Naive thymus-derived CD4-positive, alpha-beta T cell (primary cell): Measurements from ENCODE around the gene MAP3K15. TPM values are rescaled to one million over a fixed set of nuclear protein-coding genes. Genes with fewer than 3 reads are reported as not detected.

Source experiments
- ATAC-seq: fragments of 150-1000 bp; cut with Tn5 transposase; 2 replicates; pipeline ENCODE4 v1.10.0; 2021; ENCODE audit warnings: mild to moderate bottlenecking, moderate library complexity
- CTCF ChIA-PET: fragments of 350-600 bp; sonication (Branson Sonifier 250); formaldehyde crosslinking; loops from one replicate; lab custom pipeline; 2021; ENCODE audit warnings: antibody characterized with exemption; lab: Charles Lee
- POLR2A ChIA-PET: fragments of 350-600 bp; sonication (Branson Sonifier 250); formaldehyde crosslinking; loops from one replicate; lab custom pipeline; 2021; ENCODE audit warnings: antibody characterized with exemption, inconsistent platforms; lab: Charles Lee
- DNase-seq, 9 donors: peaks; one replicate each; pipeline versions ENCODE4 v3.0.0 to v3.0.0-alpha.2; 2020 to 2022; ENCODE audit warnings: mixed read lengths in 1 of 9
- H3K27ac ChIP-seq: one replicate; pipeline ENCODE4 v1.7.0; 2013; ENCODE audit warnings: mild to moderate bottlenecking, low read depth, low read length, moderate library complexity
- H3K27me3 ChIP-seq, 2 donors: one replicate each; pipeline ENCODE4 v1.7.0; 2013; ENCODE audit warnings: low read length in 2 of 2, mild to moderate bottlenecking in 2 of 2, moderate library complexity in 2 of 2; ENCODE audit not compliant: control insufficient read depth in 2 of 2, insufficient read depth in 2 of 2
- H3K36me3 ChIP-seq, 3 experiments: 1 replicate in 2 of 3; 2 replicates in 1 of 3; pipeline ENCODE4 v1.7.0; 2013; ENCODE audit warnings: low read length in 3 of 3, mild to moderate bottlenecking in 3 of 3, moderate library complexity in 1 of 3; ENCODE audit not compliant: insufficient read depth in 3 of 3, control insufficient read depth in 2 of 3
- H3K4me1 ChIP-seq, 2 donors: one replicate each; pipeline ENCODE4 v1.7.0; 2013; ENCODE audit warnings: low read length in 2 of 2, mild to moderate bottlenecking in 2 of 2, moderate library complexity in 1 of 2; ENCODE audit not compliant: control insufficient read depth in 2 of 2, insufficient read depth in 2 of 2
- H3K4me3 ChIP-seq: 2 replicates; pipeline ENCODE4 v1.7.0; 2013; ENCODE audit warnings: mild to moderate bottlenecking, low read length
- H3K9me3 ChIP-seq, 3 experiments: 1 replicate in 2 of 3; 2 replicates in 1 of 3; pipeline ENCODE4 v1.7.0; 2013; ENCODE audit warnings: low read length in 3 of 3; ENCODE audit not compliant: control insufficient read depth in 2 of 3
- H3K27ac Mint-ChIP-seq, 9 donors: one replicate each; pipeline ENCODE4 v1.8.0; 2020 to 2022; ENCODE audit warnings: mixed read lengths in 9 of 9, mild to moderate bottlenecking in 8 of 9, moderate library complexity in 5 of 9, inconsistent platforms in 2 of 9
- H3K27me3 Mint-ChIP-seq, 5 donors: one replicate each; pipeline ENCODE4 v1.8.0; 2021 to 2022; ENCODE audit warnings: mixed read lengths in 5 of 5, mild to moderate bottlenecking in 1 of 5
- H3K36me3 Mint-ChIP-seq, 5 donors: one replicate each; pipeline ENCODE4 v1.8.0; 2020 to 2022; ENCODE audit warnings: mixed read lengths in 5 of 5, mild to moderate bottlenecking in 3 of 5, inconsistent platforms in 1 of 5
- H3K4me1 Mint-ChIP-seq, 7 donors: one replicate each; pipeline ENCODE4 v1.8.0; 2020 to 2022; ENCODE audit warnings: mixed read lengths in 7 of 7, mild to moderate bottlenecking in 3 of 7, inconsistent platforms in 1 of 7
- H3K4me3 Mint-ChIP-seq, 10 donors: one replicate each; pipeline ENCODE4 v1.8.0; 2020 to 2022; ENCODE audit warnings: mild to moderate bottlenecking in 10 of 10, mixed read lengths in 10 of 10, moderate library complexity in 6 of 10, inconsistent platforms in 2 of 10
- H3K9me3 Mint-ChIP-seq, 11 donors: one replicate each; pipeline ENCODE4 v1.8.0; 2020 to 2022; ENCODE audit warnings: mixed read lengths in 11 of 11, mild to moderate bottlenecking in 4 of 11, inconsistent platforms in 1 of 11, moderate library complexity in 1 of 11
- intact Hi-C, 2 donors: fragments of 100-400 bp; cut with micrococcal nuclease; formaldehyde crosslinking; loops; one replicate each; pipeline ENCODE4 v1.15.1; 2023
- polyA plus RNA-seq, 2 donors: library from polyadenylated mRNA; unstranded; fragments of 300-500 nt; fragmentation: Illumina TruSeq; gene quantifications; one replicate each; pipeline ENCODE4 v1.2.3, GENCODE V29; 2021
- total RNA-seq, 6 experiments: library from RNA in 5 of 6; stranded (reverse) in 5 of 6; gene quantifications; 1 replicate in 5 of 6; 2 replicates in 1 of 6; pipeline ENCODE4 v1.2.3 and lab custom pipeline; 2021 to 2026

Gene MAP3K15
- total and polyA plus RNA-seq, 7 experiments from 2014 or later: 0.04 to 0.10 TPM; not detected in 5

DNA sequence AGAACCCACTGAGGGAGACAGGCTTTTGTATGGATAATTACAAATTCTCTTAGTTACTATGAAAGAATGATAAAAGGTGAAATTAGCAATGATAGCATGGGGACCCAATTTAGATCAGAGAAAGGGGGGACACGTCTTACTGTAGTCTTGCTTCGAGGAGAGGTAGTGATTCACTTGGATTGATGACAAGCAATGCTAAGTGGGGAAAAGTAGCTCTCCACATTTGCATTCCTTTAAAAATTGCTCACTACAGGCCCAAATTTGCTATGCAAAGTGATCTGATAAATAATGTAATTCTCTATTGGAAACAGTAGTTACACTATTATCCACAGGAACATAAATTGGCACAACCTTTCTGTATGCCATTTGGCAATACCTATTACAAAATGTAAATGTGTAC is 42.5 kb upstream of the MAP3K15 start:
- H3K9me3 ChIP-seq: no peaks in the 10 kb centered on the region

DNA sequence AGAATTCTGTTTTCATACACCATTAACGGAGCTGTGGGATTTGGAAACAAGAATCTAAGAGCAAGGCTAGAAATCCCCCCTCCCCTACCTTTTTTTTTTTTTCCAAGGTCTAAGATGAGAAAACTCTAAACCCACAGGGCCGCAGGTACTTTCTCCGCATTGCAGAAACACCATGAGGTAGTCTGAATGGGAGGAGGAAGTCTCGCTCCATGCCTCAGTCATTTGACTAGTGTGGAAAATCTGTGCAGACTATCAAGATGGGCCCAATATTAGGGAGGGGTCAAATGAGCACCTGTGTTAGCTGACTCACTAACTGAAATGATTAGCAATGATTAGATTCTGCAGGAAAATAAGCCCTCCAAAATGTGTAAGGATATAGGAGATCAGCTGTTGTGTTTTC is 40.9 kb upstream of the MAP3K15 start:
- H3K27me3 ChIP-seq: no peaks in the 10 kb centered on the region
- ATAC-seq: no peak
- no peaks in the 10 kb centered on the region for H3K9me3 ChIP-seq
- DNase-seq: no peak
- H3K4me3 Mint-ChIP-seq: no peak overlapping the region
- H3K36me3 Mint-ChIP-seq: peaks cover 0 to 10% (median 0%) of the 10 kb centered on the region in 5 donors
- POLR2A ChIA-PET: no interaction called here
- H3K4me1 Mint-ChIP-seq: peaks cover 0 to 23% (median 0%) of the 10 kb centered on the region in 7 donors
- no peaks in the 10 kb centered on the region for H3K27me3 Mint-ChIP-seq
- intact Hi-C loops: no loop called here
- no peak overlapping the region for H3K4me3 ChIP-seq
- H3K4me1 ChIP-seq: no peaks in the 10 kb centered on the region
- H3K36me3 ChIP-seq: peaks cover 0 to 4% (median 2%) of the 10 kb centered on the region in 3 experiments
- CTCF ChIA-PET: interaction anchor here (0.7 kb wide), 1 partner anchor 1553 kb away, joined by 3 read pairs; no protein-coding TSS in a partner anchor
- H3K27ac Mint-ChIP-seq: peak overlapping the region in 3 of 9 donors; percentile 9 to 48 (median 25)
- H3K27ac ChIP-seq: no peak overlapping the region
- H3K9me3 Mint-ChIP-seq: peaks cover 0 to 1% (median 0%) of the 10 kb centered on the region in 11 donors

More for the DNA sequence above, 42.5 kb upstream of the MAP3K15 start:
- Histone ChIP-seq H3K27me3 (no peaks in the 10 kb centered on the region), H3K4me3 (no peak overlapping the region), H3K4me1 (no peaks in the 10 kb centered on the region), H3K27ac (no peak overlapping the region), H3K36me3 (peaks cover 0 to 5% (median 2%) of the 10 kb centered on the region in 3 experiments)
- Mint-ChIP-seq H3K4me1 (peaks cover 0 to 17% (median 0%) of the 10 kb centered on the region in 7 donors), H3K9me3 (no peaks in the 10 kb centered on the region), H3K4me3 (no peak overlapping the region), H3K27ac (peak overlapping the region in 4 of 9 donors; percentile 14 to 60 (median 26)), H3K36me3 (peaks cover 0 to 5% (median 0%) of the 10 kb centered on the region in 5 donors), H3K27me3 (no peaks in the 10 kb centered on the region)
- intact Hi-C loops: no loop called here
- ChIA-PET CTCF (interaction anchor here (0.6 kb wide), 1 partner anchor 185 kb away, joined by 3 read pairs; no protein-coding TSS in a partner anchor), POLR2A (no interaction called here)
- no peak for ATAC-seq
- DNase-seq: no peak

DNA sequence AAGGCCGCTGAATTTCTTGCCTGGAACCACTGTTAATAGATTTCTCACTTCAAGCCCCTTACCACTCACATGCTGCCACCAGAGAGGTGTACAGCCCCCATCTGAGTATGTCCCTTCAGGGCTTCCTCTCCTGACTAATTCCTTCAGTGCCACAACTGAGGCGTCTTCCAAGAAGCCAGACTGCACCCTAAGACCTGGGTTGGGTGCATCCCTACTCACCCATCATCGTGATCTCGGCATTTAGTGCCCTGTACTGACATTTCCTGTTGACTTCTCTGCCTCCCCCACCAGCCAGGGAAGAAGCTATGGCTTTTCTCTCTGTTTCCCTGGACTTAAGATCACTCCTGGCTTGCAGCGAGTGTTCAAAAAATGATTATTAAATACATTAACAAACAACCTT is 40.4 kb upstream of the MAP3K15 start:
- Mint-ChIP-seq H3K27me3 (no peaks in the 10 kb centered on the region), H3K4me1 (peaks cover 0 to 28% (median 0%) of the 10 kb centered on the region in 7 donors), H3K27ac (peak overlapping the region in 2 of 9 donors; percentile 62 to 66), H3K36me3 (peaks cover 0 to 10% (median 0%) of the 10 kb centered on the region in 5 donors), H3K9me3 (peaks cover 0 to 1% (median 0%) of the 10 kb centered on the region in 11 donors), H3K4me3 (no peak overlapping the region)
- DNase-seq (no peak), ATAC-seq (no peak)
- Histone ChIP-seq H3K4me3 (no peak overlapping the region), H3K4me1 (no peaks in the 10 kb centered on the region), H3K27ac (no peak overlapping the region), H3K9me3 (no peaks in the 10 kb centered on the region), H3K27me3 (no peaks in the 10 kb centered on the region), H3K36me3 (peaks cover 0 to 7% (median 2%) of the 10 kb centered on the region in 3 experiments)
- intact Hi-C loops: no loop called here
- CTCF ChIA-PET: no interaction called here
- POLR2A ChIA-PET: no interaction called here

DNA sequence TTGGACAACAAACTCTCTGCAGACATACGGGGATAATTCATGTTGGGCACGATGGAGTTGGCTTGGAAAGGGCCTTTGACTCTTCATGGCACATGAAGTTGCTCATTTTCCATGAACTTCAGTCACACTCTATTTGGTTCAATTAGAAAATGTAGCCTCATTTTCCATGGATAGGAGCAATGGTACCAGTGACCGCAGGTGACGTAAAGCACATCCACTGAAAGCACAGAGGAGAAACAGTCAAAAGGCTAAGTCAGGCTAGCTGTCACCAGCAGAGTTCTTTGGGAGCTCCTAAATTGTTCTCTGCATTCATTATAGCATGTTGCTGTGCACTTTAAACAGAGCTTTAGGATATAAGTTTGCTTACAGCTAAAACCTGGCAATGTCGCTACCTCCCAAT is 39.9 kb upstream of the MAP3K15 start:
- H3K27ac Mint-ChIP-seq: peak overlapping the region in 3 of 9 donors; percentile 13 to 62 (median 18)
- no peaks in the 10 kb centered on the region for H3K27me3 Mint-ChIP-seq
- intact Hi-C loops: no loop called here
- ChIA-PET CTCF (no interaction called here), POLR2A (no interaction called here)
- ATAC-seq (no peak), DNase-seq (no peak)
- peaks cover 0 to 32% (median 0%) of the 10 kb centered on the region in 7 donors for H3K4me1 Mint-ChIP-seq
- peaks cover 0 to 6% (median 2%) of the 10 kb centered on the region in 3 experiments for H3K36me3 ChIP-seq
- no peaks in the 10 kb centered on the region for H3K27me3 ChIP-seq
- no peaks in the 10 kb centered on the region for H3K9me3 ChIP-seq
- H3K4me1 ChIP-seq: no peaks in the 10 kb centered on the region
- H3K9me3 Mint-ChIP-seq: peaks cover 0 to 1% (median 0%) of the 10 kb centered on the region in 11 donors
- no peak overlapping the region for H3K27ac ChIP-seq
- H3K4me3 ChIP-seq: no peak overlapping the region
- no peak overlapping the region for H3K4me3 Mint-ChIP-seq
- peaks cover 0 to 10% (median 0%) of the 10 kb centered on the region in 5 donors for H3K36me3 Mint-ChIP-seq

DNA sequence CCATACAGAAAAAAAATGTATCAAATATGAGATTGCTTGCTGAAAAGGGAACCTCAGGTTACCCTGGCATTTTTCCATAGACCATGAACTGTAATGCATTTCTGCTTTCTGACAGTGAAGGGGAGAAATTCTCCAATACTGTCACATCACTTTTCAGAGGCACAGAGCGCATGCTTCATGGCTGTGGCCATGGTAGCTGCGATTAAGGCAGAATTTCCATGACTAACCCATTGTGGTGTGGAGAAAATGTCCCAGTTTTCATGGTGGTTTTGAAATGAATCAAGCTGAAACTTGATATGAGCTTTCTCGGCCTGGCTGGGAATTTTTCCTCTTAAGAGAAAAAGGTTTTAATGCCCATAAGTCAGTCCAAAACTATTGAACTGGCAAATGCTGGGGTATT is 39.5 kb upstream of the MAP3K15 start:
- intact Hi-C loops: no loop called here
- H3K36me3 Mint-ChIP-seq: peaks cover 0 to 10% (median 0%) of the 10 kb centered on the region in 5 donors
- no peak overlapping the region for H3K27ac ChIP-seq
- H3K9me3 ChIP-seq: no peaks in the 10 kb centered on the region
- peak overlapping the region in 2 of 9 donors; percentile 13 to 18 for H3K27ac Mint-ChIP-seq
- peaks cover 0 to 37% (median 0%) of the 10 kb centered on the region in 7 donors for H3K4me1 Mint-ChIP-seq
- H3K9me3 Mint-ChIP-seq: peaks cover 0 to 1% (median 0%) of the 10 kb centered on the region in 11 donors
- DNase-seq (peak in 1 of 9 donors; percentile 34), ATAC-seq (no peak)
- ChIA-PET POLR2A (no interaction called here), CTCF (no interaction called here)
- H3K4me1 ChIP-seq: no peaks in the 10 kb centered on the region
- H3K36me3 ChIP-seq: peaks cover 0 to 6% (median 2%) of the 10 kb centered on the region in 3 experiments
- no peak overlapping the region for H3K4me3 ChIP-seq
- no peaks in the 10 kb centered on the region for H3K27me3 ChIP-seq
- no peaks in the 10 kb centered on the region for H3K27me3 Mint-ChIP-seq
- no peak overlapping the region for H3K4me3 Mint-ChIP-seq

DNA sequence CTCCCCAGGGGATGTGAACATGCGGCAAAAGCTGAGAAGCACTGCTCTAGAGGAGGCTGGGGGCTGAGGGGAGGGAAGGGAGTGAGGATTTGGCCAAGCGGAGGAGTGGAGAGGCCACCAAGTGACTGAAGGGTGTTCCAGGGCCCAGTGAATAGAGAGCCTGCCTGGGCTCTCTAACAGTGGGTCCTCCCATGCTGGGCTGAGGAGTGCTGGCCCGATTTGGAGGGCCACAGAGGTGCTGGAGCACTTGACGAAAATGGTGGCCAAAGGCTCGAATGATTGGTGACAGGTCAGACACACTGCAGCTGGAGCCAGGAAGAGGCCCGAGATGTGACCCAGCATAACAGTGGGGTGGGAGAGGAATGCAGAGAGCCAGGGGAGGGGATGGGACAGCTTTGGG is 37.5 kb upstream of the MAP3K15 start:
- ChIA-PET POLR2A (no interaction called here), CTCF (no interaction called here)
- DNase-seq (no peak), ATAC-seq (no peak)
- Mint-ChIP-seq H3K4me3 (no peak overlapping the region), H3K27me3 (no peaks in the 10 kb centered on the region), H3K9me3 (peaks cover 0 to 1% (median 0%) of the 10 kb centered on the region in 11 donors), H3K36me3 (peaks cover 0 to 14% (median 4%) of the 10 kb centered on the region in 5 donors), H3K27ac (peak overlapping the region in 3 of 9 donors; percentile 15 to 74 (median 56)), H3K4me1 (peaks cover 0 to 49% (median 0%) of the 10 kb centered on the region in 7 donors)
- intact Hi-C loops: no loop called here
- Histone ChIP-seq H3K9me3 (no peaks in the 10 kb centered on the region), H3K27ac (no peak overlapping the region), H3K36me3 (peaks cover 0 to 18% (median 2%) of the 10 kb centered on the region in 3 experiments), H3K4me1 (no peaks in the 10 kb centered on the region), H3K27me3 (no peaks in the 10 kb centered on the region), H3K4me3 (no peak overlapping the region)

DNA sequence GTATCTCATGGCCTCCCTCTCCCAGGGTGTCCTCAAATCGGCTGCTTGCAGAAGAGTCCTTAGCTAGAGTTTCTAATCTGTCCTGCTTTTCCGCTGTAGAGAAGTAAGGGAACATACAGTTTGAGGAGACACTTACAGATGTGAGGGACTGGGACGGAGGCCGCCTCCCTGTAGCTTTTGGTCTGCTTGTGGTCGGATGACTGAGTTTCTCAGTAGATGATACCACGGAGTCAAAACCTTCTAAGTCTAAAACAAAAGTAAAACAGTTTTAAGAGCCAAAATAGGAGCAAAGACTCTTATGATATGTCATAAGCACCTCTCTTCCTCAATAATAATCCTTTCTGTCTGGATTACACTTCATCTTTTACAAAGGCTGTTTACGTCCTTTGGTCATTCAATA is 34.5 kb upstream of the MAP3K15 start:
- Histone ChIP-seq H3K4me1 (no peaks in the 10 kb centered on the region), H3K9me3 (no peaks in the 10 kb centered on the region), H3K4me3 (no peak overlapping the region), H3K36me3 (peaks cover 0 to 36% (median 4%) of the 10 kb centered on the region in 3 experiments), H3K27me3 (no peaks in the 10 kb centered on the region), H3K27ac (no peak overlapping the region)
- H3K4me1 Mint-ChIP-seq: peaks cover 0 to 32% (median 0%) of the 10 kb centered on the region in 7 donors
- peaks cover 0 to 1% (median 0%) of the 10 kb centered on the region in 11 donors for H3K9me3 Mint-ChIP-seq
- intact Hi-C loops: no loop called here
- POLR2A ChIA-PET: no interaction called here
- ATAC-seq (no peak), DNase-seq (no peak)
- no peaks in the 10 kb centered on the region for H3K27me3 Mint-ChIP-seq
- CTCF ChIA-PET: no interaction called here
- peaks cover 0 to 16% (median 9%) of the 10 kb centered on the region in 5 donors for H3K36me3 Mint-ChIP-seq
- peak overlapping the region in 1 of 10 donors; percentile 55 for H3K4me3 Mint-ChIP-seq
- H3K27ac Mint-ChIP-seq: peak overlapping the region in 1 of 9 donors; percentile 78
